ENCODE measurements around the gene TARP.

TARP gene

GRCh38 chr7:38283809-38284208, 10.4 kb upstream of the TARP start:
- Histone ChIP-seq H2AFZ (ENCODE audit: low read depth, low read length, poor library complexity, severe bottlenecking) (no peak overlapping the region), H3K4me2 (ENCODE audit: low read length) (no peak overlapping the region), H3K9me3 (ENCODE audit: control insufficient read depth in 1 of 2, insufficient read depth in 1 of 2, low read depth in 1 of 2, low read length in 2 of 2) (no peaks in the 10 kb centered on the region), H3K27me3 (ENCODE audit: insufficient read depth, low read length) (peaks cover 51% of the 10 kb centered on the region), H3K9ac (ENCODE audit: low read length) (no peak overlapping the region), H3K36me3 (ENCODE audit: control insufficient read depth in 1 of 2, insufficient read depth in 2 of 2, low read length in 2 of 2) (no peaks in the 10 kb centered on the region), H3K79me2 (ENCODE audit: insufficient read depth, low read length) (no peaks in the 10 kb centered on the region), H3K4me1 (ENCODE audit: control insufficient read depth in 1 of 2, insufficient read depth in 2 of 2, low read length in 2 of 2) (no peaks in the 10 kb centered on the region), H4K20me1 (ENCODE audit: insufficient read depth) (no peaks in the 10 kb centered on the region), H3K27ac (ENCODE audit: low read depth, low read length) (no peak overlapping the region), H3K4me3 (replicated peaks in 1 of 2; ENCODE audit: low read depth in 1 of 2, low read length in 2 of 2) (no peak overlapping the region), H3K9me2 (ENCODE audit: insufficient read depth) (no peaks in the 10 kb centered on the region)
- ChIA-PET CTCF (no interaction called here), POLR2A (no interaction called here), RAD21 (ENCODE audit: low non-redundant PET in 1 of 2, low total read pairs in 2 of 2, uncharacterized antibody in 2 of 2, unreplicated experiment in 2 of 2) (no interaction called here)
- TF ChIP-seq FOSL1 (IDR thresholded peaks at IDR 0.05; ENCODE audit: low read depth) (no peak), SP1 (IDR thresholded peaks at IDR 0.05; ENCODE audit: low read depth) (no peak), POLR2A (IDR thresholded peaks at IDR 0.05; ENCODE audit: borderline replicate concordance, extremely low read depth, insufficient read depth, insufficient read length) (no peak), EZH2 (IDR thresholded peaks at IDR 0.05) (no peak), ZFX (IDR thresholded peaks at IDR 0.05) (no peak), SRF (IDR thresholded peaks at IDR 0.05; ENCODE audit: low read depth) (no peak)
- intact Hi-C loops (cut with micrococcal nuclease), result no loop called here
- ATAC-seq (no peak), DNase-seq (ENCODE audit: low read depth, low spot score) (no peak)
- no TSS peak for BruUV-seq (replicated peaks)

- intact Hi-C loops (cut with micrococcal nuclease), result no loop called here
- ChIA-PET RAD21 (ENCODE audit: low non-redundant PET in 1 of 2, low total read pairs in 2 of 2, uncharacterized antibody in 2 of 2, unreplicated experiment in 2 of 2) (no interaction called here), POLR2A (no interaction called here), CTCF (no interaction called here)
- Histone ChIP-seq H3K4me3 (replicated peaks in 1 of 2; ENCODE audit: low read depth in 1 of 2, low read length in 2 of 2) (no peak overlapping the region), H3K9me2 (ENCODE audit: insufficient read depth) (no peaks in the 10 kb centered on the region), H3K27me3 (ENCODE audit: insufficient read depth, low read length) (peaks cover 51% of the 10 kb centered on the region), H3K4me1 (ENCODE audit: control insufficient read depth in 1 of 2, insufficient read depth in 2 of 2, low read length in 2 of 2) (no peaks in the 10 kb centered on the region), H4K20me1 (ENCODE audit: insufficient read depth) (no peaks in the 10 kb centered on the region), H3K9me3 (ENCODE audit: control insufficient read depth in 1 of 2, insufficient read depth in 1 of 2, low read depth in 1 of 2, low read length in 2 of 2) (no peaks in the 10 kb centered on the region), H3K9ac (ENCODE audit: low read length) (no peak overlapping the region), H3K4me2 (ENCODE audit: low read length) (no peak overlapping the region), H2AFZ (ENCODE audit: low read depth, low read length, poor library complexity, severe bottlenecking) (no peak overlapping the region), H3K27ac (ENCODE audit: low read depth, low read length) (no peak overlapping the region), H3K79me2 (ENCODE audit: insufficient read depth, low read length) (no peaks in the 10 kb centered on the region), H3K36me3 (ENCODE audit: control insufficient read depth in 1 of 2, insufficient read depth in 2 of 2, low read length in 2 of 2) (no peaks in the 10 kb centered on the region)
- TF ChIP-seq SRF (IDR thresholded peaks at IDR 0.05; ENCODE audit: low read depth) (no peak), EZH2phosphoT487 (IDR thresholded peaks at IDR 0.05; ENCODE audit: borderline replicate concordance) (no peak), ZFX (IDR thresholded peaks at IDR 0.05) (no peak)
- no TSS peak for BruUV-seq (replicated peaks)
- ATAC-seq (no peak), DNase-seq (ENCODE audit: low read depth, low spot score) (no peak)
Observed at GRCh38 chr7:38283107-38283506, 9.7 kb upstream of the TARP start.
